Left kidney (tissue), 8 donors: Measurements from ENCODE around the gene RNASET2. TPM values are rescaled to one million over a fixed set of nuclear protein-coding genes. Genes with fewer than 3 reads are reported as not detected.

Experiments
- DNase-seq: peaks from one replicate; pipeline ENCODE4 v3.0.0-alpha.2; 2013
- long read RNA-seq, 8 donors: transcript quantifications; one replicate each; lab custom pipeline, GENCODE V29; 2026
- polyA plus RNA-seq: library from polyadenylated mRNA; unstranded; fragments of 120-200 nt; gene quantifications from one replicate; pipeline ENCODE4 v1.2.1, GENCODE V29; 2013; ENCODE audit not compliant: insufficient read length

RNASET2 gene, protein sequence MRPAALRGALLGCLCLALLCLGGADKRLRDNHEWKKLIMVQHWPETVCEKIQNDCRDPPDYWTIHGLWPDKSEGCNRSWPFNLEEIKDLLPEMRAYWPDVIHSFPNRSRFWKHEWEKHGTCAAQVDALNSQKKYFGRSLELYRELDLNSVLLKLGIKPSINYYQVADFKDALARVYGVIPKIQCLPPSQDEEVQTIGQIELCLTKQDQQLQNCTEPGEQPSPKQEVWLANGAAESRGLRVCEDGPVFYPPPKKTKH
- 55.2 TPM for polyA plus RNA-seq
- long read RNA-seq, donor 1, transcript RNASET2-212 (2 exons, 2,280 nt) = minor isoform, 5 of 56 reads
- long read RNA-seq, donor 1, transcript RNASET2-210 (9 exons, 1,375 nt) = major isoform, 39 of 56 reads
- long read RNA-seq, donor 1, partial matches to known transcripts = 11 of 56 reads
- long read RNA-seq, donor 1, other reads (novel, unspliced or antisense) = 0 of 56 reads
- long read RNA-seq, donor 2, transcript RNASET2-212 (2 exons, 2,280 nt) = minor isoform, 5 of 46 reads
- long read RNA-seq, donor 2, transcript RNASET2-210 (9 exons, 1,375 nt) = major isoform, 29 of 46 reads
- long read RNA-seq, donor 2, partial matches to known transcripts = 10 of 46 reads
- long read RNA-seq, donor 2, other reads (novel, unspliced or antisense) = 0 of 46 reads
- long read RNA-seq, donor 3, transcript RNASET2-210 (9 exons, 1,375 nt) = major isoform, 22 of 42 reads
- long read RNA-seq, donor 3, partial matches to known transcripts = 16 of 42 reads
- long read RNA-seq, donor 3, other reads (novel, unspliced or antisense) = 0 of 42 reads
- long read RNA-seq, donor 4, partial matches to known transcripts = 0 of 5 reads
- long read RNA-seq, donor 4, other reads (novel, unspliced or antisense) = 0 of 5 reads
- long read RNA-seq, donor 5, transcript RNASET2-210 (9 exons, 1,375 nt) = major isoform, 55 of 69 reads
- long read RNA-seq, donor 5, partial matches to known transcripts = 10 of 69 reads
- long read RNA-seq, donor 5, other reads (novel, unspliced or antisense) = 0 of 69 reads
- long read RNA-seq, donor 6, transcript RNASET2-210 (9 exons, 1,375 nt) = major isoform, 29 of 44 reads
- long read RNA-seq, donor 6, partial matches to known transcripts = 11 of 44 reads
- long read RNA-seq, donor 6, other reads (novel, unspliced or antisense) = 0 of 44 reads
- long read RNA-seq, donor 7, transcript RNASET2-212 (2 exons, 2,280 nt) = minor isoform, 7 of 71 reads
- long read RNA-seq, donor 7, transcript RNASET2-210 (9 exons, 1,375 nt) = major isoform, 52 of 71 reads
- long read RNA-seq, donor 7, partial matches to known transcripts = 11 of 71 reads
- long read RNA-seq, donor 7, other reads (novel, unspliced or antisense) = 0 of 71 reads
- long read RNA-seq, donor 8, transcript RNASET2-210 (9 exons, 1,375 nt) = major isoform, 15 of 20 reads
- long read RNA-seq, donor 8, partial matches to known transcripts = 0 of 20 reads
- long read RNA-seq, donor 8, other reads (novel, unspliced or antisense) = 0 of 20 reads

DNA sequence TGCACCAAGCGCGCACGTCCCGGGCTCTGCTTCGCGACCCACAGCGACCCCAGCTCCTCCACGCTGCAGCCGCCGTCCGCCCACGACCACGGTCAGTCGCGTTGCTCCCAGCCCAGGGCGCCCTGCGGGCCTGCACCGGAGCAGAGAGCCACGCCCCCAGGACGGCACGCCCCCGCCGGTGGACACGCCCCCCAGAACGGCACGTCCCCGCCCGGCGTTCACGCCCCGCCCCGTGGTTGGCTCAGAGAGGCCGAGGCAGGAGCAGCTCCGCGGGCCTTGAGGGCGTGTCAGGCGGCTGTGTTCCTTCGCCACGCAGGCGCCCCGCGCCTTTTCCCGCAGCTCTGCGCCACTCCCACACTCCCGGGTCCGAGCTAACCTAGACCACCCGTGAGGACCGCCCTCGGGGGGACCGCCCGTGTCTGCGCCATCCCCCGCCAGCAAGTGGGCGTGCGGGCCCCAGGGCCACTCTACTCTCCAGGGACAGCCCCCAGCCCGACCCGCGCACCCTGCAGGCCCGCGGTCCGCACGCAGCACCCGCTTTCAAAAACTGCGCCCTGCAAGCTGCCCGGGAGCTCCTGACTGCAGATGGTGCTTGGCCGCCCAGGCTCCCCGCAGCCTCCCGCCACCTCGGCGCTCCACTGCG lies at the start of gene RNASET2:
Gene RNASET2, minus strand, starts transcription at position 107 of the 643 bp plus-strand sequence. CDS start 368 bp downstream, outside the sequence.
- DNase-seq = peak; percentile 88

DNA sequence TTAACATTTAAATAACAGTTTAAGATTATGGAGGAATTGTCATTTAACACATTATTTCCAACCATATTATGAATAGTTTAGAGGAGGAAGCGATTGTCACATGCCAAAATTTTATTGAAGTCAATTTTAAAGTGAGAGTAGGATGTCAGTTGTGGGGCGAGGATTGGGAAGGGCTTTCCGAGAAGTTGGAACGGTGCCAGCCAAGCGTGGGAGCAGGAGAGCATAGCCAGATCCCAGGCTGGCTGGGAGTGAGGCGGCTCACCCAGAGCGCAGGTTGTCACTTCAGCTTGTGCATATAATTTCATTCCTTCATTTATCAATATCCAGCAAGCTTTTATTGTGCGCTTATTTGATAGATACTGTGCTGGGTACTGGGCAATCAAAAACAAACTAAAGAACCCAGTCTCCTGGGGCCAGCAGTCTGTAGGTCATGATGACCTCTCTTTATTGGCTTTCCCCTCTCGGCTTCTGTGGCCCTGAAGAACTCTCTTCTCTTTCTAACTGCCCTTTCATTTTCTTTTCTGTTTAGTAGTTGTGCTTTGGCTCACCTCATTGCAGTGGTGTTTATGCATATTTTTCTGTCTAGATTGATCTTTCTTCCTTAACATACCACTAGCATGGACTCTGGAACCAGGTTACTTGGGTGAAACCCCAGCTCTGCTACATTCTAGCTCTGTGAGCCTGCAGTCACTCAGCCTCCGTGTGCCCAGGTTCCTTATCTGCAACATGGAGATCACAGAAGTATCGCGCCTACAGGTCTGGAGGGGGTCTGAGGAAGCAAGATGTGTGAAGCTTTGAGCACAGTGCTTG lies 49.2 kb upstream of the RNASET2 start:
- no peak for DNase-seq

DNA sequence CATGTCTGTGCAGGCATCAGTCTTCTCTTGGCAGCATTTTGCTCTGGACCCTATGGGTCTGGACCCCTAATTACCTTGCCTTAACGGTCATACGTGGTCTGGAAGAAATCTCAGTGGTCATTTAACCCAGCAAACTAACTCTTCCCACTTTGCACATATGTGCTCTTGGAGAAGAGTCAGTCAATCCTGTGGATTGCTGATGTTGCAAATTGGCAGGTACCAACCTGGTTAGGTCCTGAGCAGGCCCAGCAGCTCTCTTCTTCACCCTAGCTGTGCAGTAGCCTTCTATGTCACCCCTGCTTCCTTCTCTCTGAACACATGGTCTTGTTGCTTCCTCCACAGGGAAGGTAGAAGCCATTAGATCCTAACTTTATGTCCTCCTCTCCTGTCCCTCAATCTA lies 44.4 kb upstream of the RNASET2 start:
- no peak for DNase-seq

DNA sequence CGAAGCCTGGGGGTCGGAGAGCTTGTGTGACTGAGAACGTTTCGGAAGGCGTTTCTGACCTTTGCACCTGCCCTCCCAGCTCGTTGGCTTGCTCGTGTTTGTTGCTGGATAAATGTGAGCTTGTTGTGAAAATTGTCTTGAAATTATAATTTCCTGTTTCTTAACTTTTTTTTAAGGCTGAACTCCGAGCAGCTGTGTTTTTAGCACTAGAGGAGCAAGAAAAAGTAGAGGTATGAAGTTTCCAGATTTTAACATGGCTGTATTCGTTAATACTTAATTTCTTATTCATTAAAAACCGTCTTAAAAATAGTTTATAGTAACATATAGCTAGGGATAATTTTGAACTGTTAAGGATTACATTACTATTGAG lies 43.5 kb upstream of the RNASET2 start:
- no peak for DNase-seq

DNA sequence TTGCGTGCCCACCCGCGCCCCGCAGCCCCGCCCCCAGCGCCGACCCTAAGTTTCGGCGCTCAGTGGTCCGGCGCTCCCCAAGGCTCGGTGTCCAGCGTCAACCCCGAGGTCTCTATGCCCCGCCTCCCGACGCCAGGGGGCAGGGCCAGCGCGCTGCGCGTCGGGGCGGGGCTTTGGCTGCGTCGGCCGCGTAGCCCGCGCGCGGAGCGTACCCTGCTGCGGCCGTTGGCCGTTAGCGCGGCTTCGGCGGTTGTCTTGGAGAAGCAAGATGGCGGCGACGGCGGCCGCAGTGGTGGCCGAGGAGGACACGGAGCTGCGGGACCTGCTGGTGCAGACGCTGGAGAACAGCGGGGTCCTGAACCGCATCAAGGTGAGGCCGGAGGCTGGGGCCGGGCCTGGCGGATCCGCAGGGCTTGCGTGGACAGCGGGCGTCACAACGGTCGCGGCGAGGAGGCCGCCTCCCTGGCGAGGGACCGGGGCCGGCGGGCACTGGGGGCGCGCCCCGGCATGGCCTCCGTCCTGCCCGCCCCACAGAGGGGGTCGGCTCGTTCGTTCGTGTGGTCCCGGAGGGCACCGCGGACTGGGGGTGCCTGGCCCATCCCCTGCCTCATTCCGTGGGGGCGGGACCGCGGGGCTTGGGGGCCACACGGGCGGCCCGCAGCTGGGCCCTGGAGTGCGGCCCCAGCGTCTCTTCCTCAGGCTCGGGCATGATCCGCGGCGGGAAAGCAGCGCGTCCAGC lies 43.0 kb upstream of the RNASET2 start, which contains the start of gene CEP43:
Gene CEP43, plus strand, starts transcription at position 253 of the 739 bp plus-strand sequence. Its CDS starts 16 bp downstream, at position 269.
- peak; percentile 96 for DNase-seq

DNA sequence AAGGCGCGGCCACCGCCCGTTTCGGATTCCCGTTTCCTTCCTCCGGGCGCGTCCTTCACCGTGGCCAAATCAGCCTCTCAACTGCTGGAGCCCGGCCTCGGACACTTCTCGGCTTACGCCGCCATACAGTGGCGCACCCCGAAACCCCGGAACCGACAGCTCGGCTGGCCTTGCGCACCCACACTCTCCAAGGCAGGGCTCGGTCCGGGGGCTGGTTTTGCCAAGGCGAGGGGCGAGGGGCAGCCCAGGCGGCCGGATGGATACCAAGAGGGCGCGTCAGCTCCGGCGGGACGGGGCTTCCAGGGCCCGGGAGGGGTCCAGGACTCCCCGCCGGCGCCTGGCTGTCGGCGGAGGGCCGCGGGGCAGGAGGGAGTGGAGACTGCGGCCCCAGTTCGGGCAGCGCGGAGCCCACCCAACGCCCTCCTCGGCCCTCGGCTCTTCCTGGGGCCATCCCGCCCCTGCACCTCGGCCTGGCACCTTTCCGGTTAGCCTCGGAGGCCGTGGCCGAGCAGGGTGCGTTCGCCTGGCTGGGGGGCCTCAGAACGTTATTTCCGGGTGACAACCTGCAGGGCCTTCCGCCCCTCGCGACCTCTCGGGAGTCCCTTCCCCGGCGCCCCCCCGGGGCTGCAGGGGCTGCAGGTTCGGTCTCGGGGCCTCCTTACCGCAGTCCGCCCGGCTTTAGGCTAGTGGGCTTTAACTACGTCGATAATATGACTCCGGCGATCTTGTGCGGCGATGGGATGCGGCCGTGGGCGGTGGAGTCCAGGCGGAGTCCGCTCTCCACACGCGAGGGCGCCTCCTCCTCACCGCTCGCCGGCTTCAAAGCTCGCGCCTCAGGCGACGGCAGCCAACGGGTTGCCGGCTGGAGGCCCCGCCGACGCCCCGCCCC lies 42.1 kb upstream of the RNASET2 start:
- DNase-seq = no peak

DNA sequence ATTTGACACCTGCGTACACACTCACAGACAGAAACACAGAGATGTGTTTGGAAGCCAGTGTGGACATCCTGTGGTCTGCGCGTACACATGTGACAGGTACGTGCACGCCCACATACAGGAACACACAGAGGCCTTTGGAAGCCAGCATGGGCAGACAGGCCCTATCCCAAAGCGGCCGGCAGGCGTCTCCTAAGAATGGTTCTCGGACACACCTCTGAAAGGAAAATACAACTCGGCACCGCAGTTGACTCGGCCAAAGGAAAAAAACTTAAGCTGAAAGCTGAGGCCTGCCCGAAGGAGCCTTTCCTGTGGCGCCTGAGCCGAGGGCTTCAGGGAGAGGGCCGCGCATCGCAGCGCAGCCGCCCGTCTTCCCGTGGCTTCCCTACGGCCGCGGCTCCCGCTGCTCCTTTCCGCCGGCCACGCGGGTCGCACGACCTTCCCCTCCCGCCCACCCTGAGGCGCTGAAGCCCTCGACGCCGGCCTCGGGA lies 41.5 kb upstream of the RNASET2 start:
- DNase-seq = peak; percentile 68

DNA sequence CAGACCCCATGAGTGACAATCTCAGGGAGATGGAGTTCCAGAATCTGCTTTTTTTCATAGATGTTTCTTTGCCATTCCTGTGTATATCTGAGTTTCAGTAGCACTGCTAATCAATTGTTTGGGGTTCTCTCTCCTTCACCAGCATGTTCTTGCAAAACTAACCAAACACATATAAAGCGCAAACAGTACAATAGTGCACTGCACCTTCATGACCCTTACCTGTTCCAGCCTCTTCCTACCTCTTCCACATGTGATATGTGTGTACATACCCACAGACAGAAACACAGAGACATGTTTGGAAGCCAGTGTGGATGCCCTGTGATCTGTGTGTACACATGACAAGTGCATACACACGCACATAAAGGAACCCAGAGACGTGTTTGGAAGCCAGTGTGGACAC lies 41.0 kb upstream of the RNASET2 start:
- no peak for DNase-seq

DNA sequence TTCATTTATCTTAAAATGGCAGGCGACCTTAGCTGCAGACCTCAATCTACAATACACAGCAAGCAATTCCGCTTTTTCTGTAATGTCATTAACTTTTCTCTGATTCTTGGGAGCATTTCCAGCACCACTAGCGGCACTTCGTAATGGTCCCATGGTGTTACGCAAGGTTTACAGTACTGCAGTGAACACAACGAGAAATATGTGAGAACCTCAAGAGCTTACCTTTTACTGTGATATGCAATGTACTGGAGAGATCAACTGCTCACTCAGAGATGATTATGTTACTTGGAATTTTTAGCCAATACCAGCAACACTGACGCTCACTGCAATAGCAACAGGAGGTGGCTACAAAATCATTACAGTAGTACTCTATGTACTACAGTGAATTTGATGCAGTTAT lies 40.1 kb upstream of the RNASET2 start:
- DNase-seq = no peak

DNA sequence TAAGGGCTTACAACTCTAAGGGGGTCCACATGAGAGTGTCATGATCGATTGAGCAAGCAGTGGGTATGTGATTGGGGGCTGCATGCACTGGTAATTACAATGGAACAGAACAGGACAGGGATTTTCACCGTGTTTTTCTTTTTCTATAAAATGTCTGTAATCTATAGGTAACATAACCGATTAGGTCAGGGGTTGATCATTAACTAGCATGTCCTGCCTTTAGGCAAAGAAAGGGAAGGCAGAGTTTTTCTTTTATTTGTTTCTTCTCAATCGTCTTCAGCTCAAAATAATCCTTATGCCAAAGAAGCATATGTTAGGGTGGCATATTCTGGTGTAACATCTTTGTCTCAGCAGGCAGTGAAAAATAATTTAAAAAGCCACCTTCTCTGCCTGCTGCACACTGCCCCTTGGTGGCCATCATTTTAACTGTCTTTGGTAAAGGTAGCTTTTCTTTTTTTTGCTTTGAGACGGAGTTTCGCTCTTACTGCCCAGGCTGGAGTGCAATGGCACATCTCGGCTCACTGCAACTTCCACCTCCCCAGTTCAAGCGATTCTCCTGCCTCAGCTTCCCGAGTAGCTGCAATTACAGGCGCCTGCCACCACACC lies 33.2 kb upstream of the RNASET2 start:
- DNase-seq = no peak

DNA sequence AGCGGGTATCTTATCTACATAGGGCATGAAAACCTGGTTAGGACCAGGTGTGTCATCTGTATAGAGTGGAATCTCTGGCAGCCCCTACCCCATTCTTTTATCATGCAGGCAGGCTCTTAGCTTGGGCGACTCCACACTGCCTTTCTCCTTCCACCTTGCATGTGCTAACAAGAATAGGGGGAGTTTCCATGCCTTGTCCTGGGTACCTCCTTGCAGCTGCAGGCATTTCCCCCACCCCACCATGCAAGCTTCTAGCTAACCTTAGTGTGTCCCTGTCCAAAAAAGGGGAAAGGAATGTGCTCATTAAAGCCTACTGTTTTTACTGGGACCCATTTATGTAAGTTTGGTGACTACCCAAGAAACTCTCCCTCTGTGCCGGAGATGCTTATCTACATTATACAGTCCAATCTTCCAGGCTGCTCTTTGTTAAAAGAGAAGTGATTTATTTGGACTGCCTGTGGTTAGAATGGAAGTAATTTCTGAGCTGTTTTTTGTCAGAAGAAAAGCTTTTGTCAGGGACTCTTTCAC lies 32.4 kb upstream of the RNASET2 start:
- no peak for DNase-seq

DNA sequence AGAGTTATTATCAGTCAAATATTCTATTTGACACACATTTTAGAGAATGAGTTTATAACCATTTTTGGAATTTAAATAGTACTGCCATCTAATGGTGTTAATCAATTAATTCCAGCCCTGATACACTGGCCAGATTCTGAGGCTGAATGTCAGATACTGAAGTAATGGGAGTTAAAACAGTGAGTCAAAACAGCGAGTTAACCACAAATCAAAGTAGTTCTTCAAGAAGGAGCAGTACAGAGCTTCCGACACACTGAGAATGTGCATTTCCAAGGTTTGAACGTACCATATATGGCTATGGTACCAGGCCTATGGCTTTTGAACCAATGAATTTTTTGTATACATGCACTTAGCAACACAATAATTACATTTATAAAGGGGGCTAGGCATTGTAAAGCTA lies 31.6 kb upstream of the RNASET2 start:
- DNase-seq = no peak

DNA sequence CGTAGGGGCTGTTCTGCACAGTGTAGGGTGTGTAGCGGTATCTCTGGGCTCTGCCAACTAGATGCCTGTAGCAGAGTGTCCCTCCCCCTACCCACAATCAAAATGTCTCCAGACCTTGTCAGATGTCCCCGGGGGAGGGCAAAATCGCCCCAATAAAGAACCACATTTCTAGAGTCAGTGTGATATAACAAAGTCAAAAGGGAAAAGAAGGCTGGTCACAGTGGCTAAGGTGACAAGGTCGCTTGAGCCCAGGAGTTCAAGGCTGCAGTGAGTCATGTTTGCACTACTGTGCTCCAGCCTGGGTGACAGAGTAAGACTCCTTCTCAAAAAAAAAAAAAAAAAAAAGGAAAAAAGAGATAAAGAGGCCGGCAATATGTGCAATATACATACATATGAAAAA lies 31.1 kb upstream of the RNASET2 start:
- no peak for DNase-seq

DNA sequence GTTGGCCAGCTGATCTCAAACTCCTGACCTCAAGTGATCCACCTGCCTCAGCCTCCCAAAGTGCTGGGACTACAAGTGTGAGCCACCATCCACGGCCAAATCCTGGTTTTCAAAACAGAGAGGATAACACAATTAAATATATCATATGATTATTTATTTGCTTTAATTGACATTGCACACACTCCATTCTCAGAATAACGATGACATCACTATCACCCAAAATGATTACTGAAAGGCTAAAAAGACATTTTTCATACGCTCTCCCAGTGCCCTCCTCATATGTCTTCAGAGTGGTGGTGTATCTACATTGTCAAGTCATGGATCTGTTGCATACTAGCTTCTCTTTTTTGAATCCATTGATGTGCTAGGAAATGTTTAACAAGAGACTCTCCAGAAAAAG lies 24.4 kb upstream of the RNASET2 start:
- DNase-seq = no peak

DNA sequence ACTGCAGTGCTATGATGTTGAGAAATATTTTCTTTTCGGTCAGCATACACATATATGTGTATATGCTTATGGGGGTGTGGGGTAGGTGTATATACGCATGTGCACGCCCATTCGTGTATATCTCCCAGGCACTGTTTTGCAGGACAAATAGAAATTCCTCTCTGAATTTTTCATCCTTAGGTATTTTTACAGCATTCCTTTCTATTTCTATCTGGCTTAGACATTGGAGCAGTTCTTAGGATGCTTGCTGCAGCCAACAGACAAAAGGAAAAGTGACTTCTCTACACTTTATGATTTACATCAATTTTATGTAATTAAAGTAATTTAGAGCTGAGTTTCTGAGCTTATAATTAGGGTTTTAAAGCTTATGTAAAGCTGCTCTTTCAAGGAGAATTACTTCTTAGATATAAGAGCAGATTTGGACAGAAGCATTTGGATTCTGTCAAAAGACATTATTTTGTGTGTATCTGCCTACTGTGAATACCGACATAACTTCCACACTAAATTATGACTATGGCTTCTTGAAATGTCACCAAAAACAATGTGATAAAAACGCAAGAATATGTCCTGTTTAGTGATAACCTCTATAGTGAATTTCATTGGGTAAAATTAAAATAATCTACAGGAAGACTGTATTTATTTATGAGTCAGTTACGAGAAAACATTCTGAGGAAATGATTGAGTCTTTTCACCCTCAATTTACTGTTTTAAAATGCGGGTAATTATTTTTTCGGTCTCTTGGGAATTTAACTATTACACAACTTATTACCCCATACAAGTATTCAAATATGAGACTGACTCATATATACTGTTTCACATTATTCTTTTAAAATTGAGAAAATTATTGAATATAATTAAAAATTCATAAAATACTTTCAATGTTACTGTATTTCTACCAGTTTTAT lies 21.5 kb upstream of the RNASET2 start:
- no peak for DNase-seq

DNA sequence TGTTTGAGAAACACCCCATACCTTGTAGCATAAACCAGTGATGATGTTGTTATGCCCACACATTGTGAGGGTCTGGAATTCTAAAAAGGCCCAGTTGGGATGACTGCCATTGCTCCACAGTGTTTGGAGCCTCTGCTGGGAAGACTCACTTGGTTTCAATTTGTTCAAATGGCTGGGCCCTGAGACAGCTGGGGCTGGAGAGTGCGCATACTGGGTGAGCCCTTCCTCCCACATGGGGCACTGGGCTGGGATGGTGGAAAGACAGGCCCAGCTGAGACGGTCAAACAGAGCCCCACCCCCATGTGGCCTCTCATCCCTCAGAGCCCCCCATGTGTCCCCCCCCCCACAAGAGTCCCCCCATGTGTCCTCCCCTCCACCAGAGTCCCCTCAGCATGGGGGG lies 20.3 kb upstream of the RNASET2 start:
- no peak for DNase-seq

DNA sequence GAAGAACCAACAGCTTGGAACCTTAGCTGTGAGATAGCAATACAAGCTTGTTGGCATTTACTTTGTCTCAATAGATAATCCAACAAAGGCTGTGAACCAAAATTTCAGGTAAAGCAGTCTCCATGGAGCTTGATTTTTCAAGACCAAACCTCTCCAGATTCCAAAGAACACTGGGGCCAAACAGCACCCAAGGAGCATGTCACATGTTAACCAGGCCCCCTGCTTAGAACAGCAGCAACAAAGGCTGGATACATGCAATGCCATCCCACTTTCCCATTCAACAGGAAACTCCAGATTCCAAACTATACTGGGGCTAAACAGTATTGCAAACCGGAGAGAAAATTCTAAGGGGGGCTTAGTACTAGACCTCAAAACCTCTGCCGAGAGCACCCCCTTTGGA lies 15.8 kb upstream of the RNASET2 start:
- no peak for DNase-seq
